ENCODE data around the gene CTDSP2. TPM values are rescaled to one million over a fixed set of nuclear protein-coding genes. Genes with fewer than 3 reads are reported as not detected.
"Not testable (repeated sequence)": the region's sequence is repeated elsewhere in the genome, so short reads cannot be mapped to it uniquely, and the experiment has no call there.

The CTDSP2 gene
- total RNA-seq, 1 donor, result 64.8 TPM

DNA sequence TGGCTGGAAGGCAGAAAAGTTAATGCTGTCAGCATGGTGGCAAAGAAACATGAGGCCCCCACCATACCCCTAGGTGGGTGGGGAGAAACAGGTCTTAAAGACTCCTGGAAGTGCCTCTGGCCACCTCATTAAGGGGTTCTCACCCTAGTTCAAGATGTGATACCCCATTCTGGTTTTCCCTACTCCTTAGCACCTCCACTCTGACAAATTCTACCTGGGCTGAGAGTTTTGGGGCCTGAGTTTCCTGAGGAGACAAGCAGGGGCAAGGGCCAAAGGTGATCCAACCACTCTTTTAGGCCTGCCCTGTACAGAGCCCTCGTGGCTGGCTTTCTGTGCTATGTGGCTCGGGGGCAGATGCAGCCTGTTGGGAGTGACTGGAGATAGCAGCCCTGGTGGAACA, 20.1 kb downstream of the CTDSP2 start:
- no peak overlapping the region for H3K4me3 ChIP-seq (ENCODE audit: low read depth, low read length)
- no peak for DNase-seq (ENCODE audit: low read depth)
- TF ChIP-seq, protein P1, sequence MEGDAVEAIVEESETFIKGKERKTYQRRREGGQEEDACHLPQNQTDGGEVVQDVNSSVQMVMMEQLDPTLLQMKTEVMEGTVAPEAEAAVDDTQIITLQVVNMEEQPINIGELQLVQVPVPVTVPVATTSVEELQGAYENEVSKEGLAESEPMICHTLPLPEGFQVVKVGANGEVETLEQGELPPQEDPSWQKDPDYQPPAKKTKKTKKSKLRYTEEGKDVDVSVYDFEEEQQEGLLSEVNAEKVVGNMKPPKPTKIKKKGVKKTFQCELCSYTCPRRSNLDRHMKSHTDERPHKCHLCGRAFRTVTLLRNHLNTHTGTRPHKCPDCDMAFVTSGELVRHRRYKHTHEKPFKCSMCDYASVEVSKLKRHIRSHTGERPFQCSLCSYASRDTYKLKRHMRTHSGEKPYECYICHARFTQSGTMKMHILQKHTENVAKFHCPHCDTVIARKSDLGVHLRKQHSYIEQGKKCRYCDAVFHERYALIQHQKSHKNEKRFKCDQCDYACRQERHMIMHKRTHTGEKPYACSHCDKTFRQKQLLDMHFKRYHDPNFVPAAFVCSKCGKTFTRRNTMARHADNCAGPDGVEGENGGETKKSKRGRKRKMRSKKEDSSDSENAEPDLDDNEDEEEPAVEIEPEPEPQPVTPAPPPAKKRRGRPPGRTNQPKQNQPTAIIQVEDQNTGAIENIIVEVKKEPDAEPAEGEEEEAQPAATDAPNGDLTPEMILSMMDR (IDR thresholded peaks at IDR 0.05; ENCODE audit: insufficient read depth, low read depth, low read length), result no peak

DNA sequence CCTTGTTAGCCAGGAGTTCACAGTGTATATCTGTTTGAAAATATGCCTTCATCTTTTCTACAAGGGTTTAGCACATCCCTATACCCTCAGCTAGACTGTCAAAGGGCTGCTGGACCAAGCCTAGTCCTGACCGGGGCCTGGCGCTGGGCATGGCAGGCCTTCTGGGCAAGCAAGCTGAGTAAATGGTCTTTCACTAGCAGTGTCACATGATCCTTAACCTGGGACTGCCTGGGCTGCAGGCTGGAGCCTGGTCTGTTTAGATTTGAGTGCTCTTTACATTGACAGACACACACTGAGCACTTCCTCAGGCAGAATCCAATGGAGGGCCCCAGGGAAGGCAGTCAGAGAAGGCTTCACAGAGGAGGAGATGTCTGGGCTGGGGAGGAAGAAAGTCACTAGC, 21.1 kb downstream of the CTDSP2 start:
- no peak for DNase-seq (ENCODE audit: low read depth)
- H3K4me3 ChIP-seq (ENCODE audit: low read depth, low read length), result no peak overlapping the region
- TF ChIP-seq, protein P1 (IDR thresholded peaks at IDR 0.05; ENCODE audit: insufficient read depth, low read depth, low read length), result no peak

DNA sequence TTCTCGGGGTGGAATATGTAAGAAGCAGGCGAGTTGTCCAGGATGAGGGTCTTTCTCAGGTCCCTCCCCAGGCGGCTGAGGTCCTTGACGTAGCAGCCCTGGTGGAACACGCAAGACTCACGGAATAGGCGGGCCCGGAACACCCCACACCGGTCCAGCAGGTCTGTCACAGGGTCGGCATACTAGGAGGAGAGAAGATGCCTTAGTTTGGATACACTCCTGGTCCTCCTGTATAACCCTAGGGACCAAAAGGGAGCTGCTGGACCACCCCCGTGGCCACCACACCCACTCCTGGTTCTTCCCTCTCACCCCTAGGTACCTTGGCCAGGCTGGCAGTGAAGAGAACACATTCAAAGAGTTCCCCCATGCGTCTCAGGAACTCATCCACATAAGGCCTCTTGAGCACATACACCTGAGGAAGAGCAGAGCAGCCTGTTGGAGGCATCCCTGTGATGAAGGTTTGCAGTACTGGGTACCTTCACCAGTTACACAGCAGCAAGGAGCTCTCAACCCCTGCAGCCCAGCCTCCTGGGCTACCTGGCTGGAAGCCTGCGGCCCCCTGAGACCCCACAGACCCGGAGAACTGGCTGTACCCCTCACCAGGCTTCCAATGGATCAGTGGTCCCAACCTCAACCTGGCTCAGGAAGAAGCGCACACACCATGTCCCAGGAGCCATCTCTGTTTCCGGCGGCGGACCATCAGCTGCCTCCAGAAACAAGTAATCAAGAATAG, 22.5 kb downstream of the CTDSP2 start:
- no peak overlapping the region for H3K4me3 ChIP-seq (ENCODE audit: low read depth, low read length)
- no peak for DNase-seq (ENCODE audit: low read depth)
- TF ChIP-seq, protein P1 (IDR thresholded peaks at IDR 0.05; ENCODE audit: insufficient read depth, low read depth, low read length), result no peak

DNA sequence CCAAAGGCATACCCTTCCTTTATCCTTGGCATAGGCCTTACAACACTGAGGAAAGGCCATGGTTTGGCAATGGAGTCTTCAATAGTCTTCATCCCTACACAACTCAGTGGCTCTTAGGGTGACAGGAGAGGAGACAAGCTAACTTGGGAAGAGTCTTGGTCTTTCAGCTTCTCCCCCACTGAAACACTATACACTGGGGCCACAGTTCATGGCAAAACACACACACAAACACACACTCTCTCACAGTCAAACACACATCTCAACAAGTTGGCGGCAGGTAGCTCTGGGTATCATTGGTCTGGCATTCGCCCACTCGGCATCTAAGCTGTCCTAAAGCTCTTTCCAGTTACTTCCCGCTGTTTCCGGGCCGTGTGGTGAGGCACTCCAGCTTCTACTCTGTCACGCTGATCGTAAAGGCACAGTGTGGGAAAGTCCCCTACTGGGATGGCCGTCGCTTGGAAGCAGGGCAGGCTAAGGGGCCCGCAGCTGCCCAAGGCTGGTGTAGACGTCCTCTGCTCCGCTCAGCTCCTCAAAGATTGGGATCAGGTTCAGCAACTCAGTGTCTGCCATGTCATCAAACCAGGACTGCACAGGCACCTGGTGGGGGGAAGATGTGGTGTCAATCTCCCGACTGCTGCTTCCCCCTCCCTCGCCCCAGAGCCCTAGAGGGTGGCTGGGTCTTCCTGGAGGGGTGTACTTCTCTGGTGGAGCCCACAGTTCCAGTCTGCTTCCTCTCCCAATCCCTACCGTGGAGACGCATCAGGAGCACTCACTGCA, 23.2 kb downstream of the CTDSP2 start:
- H3K4me3 ChIP-seq (ENCODE audit: low read depth, low read length), result no peak overlapping the region
- DNase-seq (ENCODE audit: low read depth), result no peak
- TF ChIP-seq, protein P1 (IDR thresholded peaks at IDR 0.05; ENCODE audit: insufficient read depth, low read depth, low read length), result no peak

DNA sequence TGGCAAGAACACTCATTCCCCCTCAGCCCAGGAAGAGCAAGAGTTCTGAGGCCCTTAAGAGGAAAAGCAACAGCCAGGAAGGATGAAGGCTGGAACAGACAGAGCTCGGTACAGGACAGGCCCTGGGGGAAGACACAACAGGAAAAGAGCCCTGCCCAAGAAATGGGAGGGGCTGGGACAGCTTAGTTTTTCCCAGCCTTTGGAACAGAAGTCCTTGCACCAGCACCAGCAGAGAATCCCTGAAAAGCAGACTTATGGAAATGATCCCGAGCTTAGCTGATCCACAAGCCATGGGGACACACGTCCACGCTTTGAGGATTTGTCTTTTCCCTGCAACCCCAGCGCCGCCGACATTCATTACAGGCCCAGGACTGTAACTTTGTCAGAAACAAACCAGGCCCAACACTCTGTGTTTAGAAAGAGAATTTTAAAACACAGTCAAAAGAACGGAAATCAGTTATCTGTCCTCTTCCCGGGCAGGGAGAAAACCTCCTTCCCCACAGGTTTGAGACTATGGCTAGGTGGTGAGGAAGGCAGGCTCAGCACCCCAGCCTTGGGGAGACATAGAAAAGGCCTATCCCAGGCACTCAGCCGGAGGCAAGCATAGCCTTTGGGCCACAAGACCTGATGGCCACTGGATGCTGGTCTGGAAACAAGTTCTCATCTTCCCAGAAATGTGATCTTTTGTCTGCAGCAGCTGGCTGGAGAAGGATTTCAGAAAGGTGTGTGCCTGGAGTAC, 24.0 kb downstream of the CTDSP2 start:
- no peak overlapping the region for H3K4me3 ChIP-seq (ENCODE audit: low read depth, low read length)
- TF ChIP-seq, protein P1 (IDR thresholded peaks at IDR 0.05; ENCODE audit: insufficient read depth, low read depth, low read length), result no peak
- no peak for DNase-seq (ENCODE audit: low read depth)

DNA sequence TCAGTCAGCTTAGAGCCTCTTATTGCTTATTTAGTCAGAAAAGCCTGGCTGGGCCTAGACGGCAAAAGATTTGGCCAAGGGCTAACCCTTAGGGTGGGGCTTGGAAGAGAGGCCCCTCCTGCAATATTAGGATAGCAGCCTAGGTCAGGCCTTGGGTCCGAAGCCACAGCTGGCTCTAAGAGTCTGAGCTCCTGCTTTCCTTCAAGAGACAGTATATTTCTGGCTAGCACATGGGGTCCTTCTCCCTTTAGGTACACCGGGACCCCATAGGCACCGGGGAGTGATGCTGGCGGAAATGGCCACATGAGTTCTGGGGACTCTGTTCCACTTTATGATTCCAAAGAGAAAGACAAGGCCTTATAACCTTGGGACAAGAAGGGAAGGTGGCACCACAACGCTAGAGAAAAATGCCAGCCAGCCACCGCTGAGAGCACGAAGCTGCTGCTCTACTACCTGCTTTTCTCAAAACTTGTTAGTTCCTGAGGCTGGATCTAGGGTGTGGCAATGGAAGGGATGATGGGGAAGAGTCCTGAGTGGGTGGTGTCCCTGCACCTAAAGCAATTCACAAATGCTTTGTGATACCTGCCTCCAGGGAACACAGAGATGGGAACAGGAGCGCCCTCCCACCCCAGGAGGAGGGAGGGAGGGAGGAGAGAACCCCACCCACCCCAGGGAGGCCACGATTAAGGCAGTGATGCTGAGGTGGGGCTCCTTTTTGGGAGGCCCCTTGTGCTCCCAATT, 24.9 kb downstream of the CTDSP2 start:
- no peak overlapping the region for H3K4me3 ChIP-seq (ENCODE audit: low read depth, low read length)
- DNase-seq (ENCODE audit: low read depth), result no peak
- TF ChIP-seq, protein P1 (IDR thresholded peaks at IDR 0.05; ENCODE audit: insufficient read depth, low read depth, low read length), result no peak

- not testable (repeated sequence) for DNase-seq (ENCODE audit: low read depth); H3K4me3 ChIP-seq (ENCODE audit: low read depth, low read length)
Measured at GRCh38 chr12:57821015-57821414, 25.5 kb downstream of the CTDSP2 start.

GRCh38 chr12:57820119-57820518, 26.4 kb downstream of the CTDSP2 start:
- DNase-seq (ENCODE audit: low read depth); H3K4me3 ChIP-seq (ENCODE audit: low read depth, low read length): not testable (repeated sequence)

GRCh38 chr12:57817990-57818331, 28.6 kb downstream of the CTDSP2 start:
- not testable (repeated sequence) for DNase-seq (ENCODE audit: low read depth); H3K4me3 ChIP-seq (ENCODE audit: low read depth, low read length)

Measured in fibroblast of villous mesenchyme (primary cell).